Type B pancreatic cell (in vitro differentiated cells): ENCODE results near the gene MAGI1. TPM values are rescaled to one million over a fixed set of nuclear protein-coding genes. Genes with fewer than 3 reads are reported as not detected.

ENCODE experiments used
- DNase-seq: peaks from one replicate; pipeline ENCODE4 v3.0.0; 2021; ENCODE audit warnings: mixed read lengths; ENCODE audit not compliant: unreplicated experiment; ENCODE audit errors: extremely low spot score
- H3K27ac Mint-ChIP-seq: 2 replicates; pipeline ENCODE4 v1.8.0; 2021; ENCODE audit warnings: mild to moderate bottlenecking, mixed read lengths
- H3K27me3 Mint-ChIP-seq: 2 replicates; pipeline ENCODE4 v1.8.0; 2021; ENCODE audit warnings: mixed read lengths
- H3K36me3 Mint-ChIP-seq: 2 replicates; pipeline ENCODE4 v1.8.0; 2021; ENCODE audit warnings: mixed read lengths
- H3K4me1 Mint-ChIP-seq: one replicate; pipeline ENCODE4 v1.8.0; 2021; ENCODE audit warnings: mixed read lengths; ENCODE audit not compliant: unreplicated experiment
- H3K4me3 Mint-ChIP-seq: 2 replicates; pipeline ENCODE4 v1.8.0; 2021; ENCODE audit warnings: mild to moderate bottlenecking, mixed read lengths
- H3K9me3 Mint-ChIP-seq: 2 replicates; pipeline ENCODE4 v1.8.0; 2021; ENCODE audit warnings: mixed read lengths
- CTCF ChIP-seq: fragments of 200-600 bp; sonication (generic); conservative IDR thresholded peaks from 2 replicates; pipeline ENCODE4 v1.5.0; 2021; ENCODE audit warnings: antibody characterized with exemption, mild to moderate bottlenecking
- total RNA-seq: library from RNA; stranded (reverse); gene quantifications from 2 replicates; pipeline ENCODE4 v1.2.1, GENCODE V29; 2021; ENCODE audit warnings: low replicate concordance

Gene MAGI1
- total RNA-seq, 1 donor from 2014 or later, result 53.1 TPM

- H3K4me3 Mint-ChIP-seq, result no peak overlapping the region
- peaks cover 3% of the 10 kb centered on the region for H3K36me3 Mint-ChIP-seq
- TF ChIP-seq CTCF, result no peak
- H3K27ac Mint-ChIP-seq, result no peak overlapping the region
- H3K9me3 Mint-ChIP-seq, result peaks cover 4% of the 10 kb centered on the region
- DNase-seq, result no peak
- peaks cover 8% of the 10 kb centered on the region for H3K4me1 Mint-ChIP-seq
- no peaks in the 10 kb centered on the region for H3K27me3 Mint-ChIP-seq
Measured at GRCh38 chr3:65912647-65913046, 126.1 kb downstream of the MAGI1 start.

GRCh38 chr3:65908588-65908987 lies 130.1 kb downstream of the MAGI1 start:
- DNase-seq, result no peak
- Mint-ChIP-seq H3K9me3 (no peaks in the 10 kb centered on the region), H3K4me3 (no peak overlapping the region), H3K27me3 (no peaks in the 10 kb centered on the region), H3K36me3 (no peaks in the 10 kb centered on the region), H3K4me1 (peaks cover 25% of the 10 kb centered on the region), H3K27ac (no peak overlapping the region)
- no peak for TF ChIP-seq CTCF

GRCh38 chr3:65907232-65908130 lies 131.2 kb downstream of the MAGI1 start:
- Mint-ChIP-seq H3K27me3 (no peaks in the 10 kb centered on the region), H3K27ac (no peak overlapping the region), H3K4me1 (peaks cover 29% of the 10 kb centered on the region), H3K36me3 (no peaks in the 10 kb centered on the region), H3K9me3 (no peaks in the 10 kb centered on the region), H3K4me3 (no peak overlapping the region)
- TF ChIP-seq CTCF, result no peak
- no peak for DNase-seq

- Mint-ChIP-seq H3K4me1 (peaks cover 41% of the 10 kb centered on the region), H3K27me3 (no peaks in the 10 kb centered on the region), H3K27ac (peak overlapping the region; percentile 21), H3K4me3 (no peak overlapping the region), H3K9me3 (no peaks in the 10 kb centered on the region), H3K36me3 (no peaks in the 10 kb centered on the region)
- TF ChIP-seq CTCF, result no peak
- no peak for DNase-seq
Measured at GRCh38 chr3:65905771-65906170, 132.9 kb downstream of the MAGI1 start.

DNA sequence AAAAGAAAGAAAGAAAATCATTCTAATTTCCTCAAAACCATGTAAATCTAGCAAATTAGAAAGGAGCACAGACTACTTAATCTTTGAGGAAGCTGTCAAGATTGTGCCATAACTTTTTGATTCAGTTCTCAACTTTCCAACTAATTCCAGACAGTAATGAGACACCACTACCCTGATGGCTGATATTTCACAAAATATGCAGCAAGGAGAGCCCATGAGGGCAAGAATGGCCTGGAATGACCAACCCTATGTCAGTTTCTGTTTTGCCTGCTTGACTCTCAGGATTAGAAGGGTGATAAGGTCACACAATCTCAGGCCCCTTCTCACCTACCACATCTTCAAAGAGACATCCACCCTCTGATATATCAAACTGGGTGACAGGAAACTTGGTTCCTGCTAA lies 134.7 kb downstream of the MAGI1 start:
- no peak overlapping the region for H3K4me3 Mint-ChIP-seq
- H3K4me1 Mint-ChIP-seq, result peaks cover 41% of the 10 kb centered on the region
- no peaks in the 10 kb centered on the region for H3K27me3 Mint-ChIP-seq
- no peak for DNase-seq
- H3K9me3 Mint-ChIP-seq, result no peaks in the 10 kb centered on the region
- no peaks in the 10 kb centered on the region for H3K36me3 Mint-ChIP-seq
- no peak for TF ChIP-seq CTCF
- no peak overlapping the region for H3K27ac Mint-ChIP-seq
